Measurements from ENCODE around the gene AKNAD1. TPM values are rescaled to one million over a fixed set of nuclear protein-coding genes. Genes with fewer than 3 reads are reported as not detected.

AKNAD1 gene
- total RNA-seq, 2 donors from 2014 or later, result not detected

DNA sequence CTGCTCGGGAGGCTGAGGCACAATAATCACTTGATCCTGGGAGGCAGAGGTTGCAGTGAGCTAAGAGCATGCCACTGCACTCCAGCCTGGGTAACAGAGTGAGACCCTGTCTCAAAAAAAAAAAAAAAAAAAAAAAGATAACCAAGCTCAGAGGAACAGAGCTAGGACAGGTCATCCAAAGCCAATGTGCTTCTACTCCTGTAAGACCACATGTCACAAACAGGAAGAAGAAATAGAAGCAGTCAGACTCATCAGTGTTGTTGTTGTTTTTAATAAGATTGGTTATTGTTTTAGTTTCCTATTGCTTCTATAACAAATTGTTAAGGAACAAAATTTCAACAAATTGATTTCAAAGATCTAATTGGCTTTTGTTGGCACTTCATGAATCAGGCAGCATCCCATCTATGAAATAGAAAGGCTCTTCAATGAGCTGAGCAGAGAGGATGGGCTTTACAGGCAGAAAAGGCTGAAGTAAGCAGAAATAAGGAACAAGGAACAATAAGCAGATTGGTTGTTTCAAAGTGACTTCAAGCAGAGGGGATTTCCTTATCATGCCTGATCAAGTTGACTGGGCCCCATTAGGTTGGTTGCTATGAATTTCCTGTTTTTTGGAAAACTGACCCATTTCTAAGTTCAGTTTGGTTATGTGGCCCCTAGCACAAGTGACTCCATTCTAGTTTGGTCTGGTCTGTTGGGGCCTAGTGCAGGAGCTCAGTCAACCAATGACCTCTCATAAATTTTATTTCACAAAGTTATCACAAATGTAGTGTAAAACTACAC lies 6.0 kb upstream of the AKNAD1 start:
- Histone ChIP-seq H3K4me3 (no peak overlapping the region), H3K36me3 (no peaks in the 10 kb centered on the region), H3K27me3 (replicated peaks; ENCODE audit: insufficient read depth) (no peaks in the 10 kb centered on the region), H3K4me1 (ENCODE audit: control insufficient read depth in 1 of 2, low read depth in 2 of 2) (no peaks in the 10 kb centered on the region), H3K27ac (no peak overlapping the region), H3K9me3 (no peaks in the 10 kb centered on the region)
- DNase-seq (ENCODE audit: low spot score) (no peak), ATAC-seq (ENCODE audit: insufficient number of reproducible peaks, low FRiP score, low read depth) (no peak)
- TF ChIP-seq CTCF (IDR thresholded peaks at IDR 0.05), result no peak

- no peak for TF ChIP-seq CTCF (IDR thresholded peaks at IDR 0.05)
- no peaks in the 10 kb centered on the region for H3K9me3 ChIP-seq
- ATAC-seq (ENCODE audit: insufficient number of reproducible peaks, low FRiP score, low read depth), result no peak
- no peaks in the 10 kb centered on the region for H3K27me3 ChIP-seq (replicated peaks; ENCODE audit: insufficient read depth)
- no peaks in the 10 kb centered on the region for H3K36me3 ChIP-seq
- H3K4me1 ChIP-seq (ENCODE audit: control insufficient read depth in 1 of 2, low read depth in 2 of 2), result no peaks in the 10 kb centered on the region
- DNase-seq (ENCODE audit: low spot score), result no peak
- no peak overlapping the region for H3K27ac ChIP-seq
- H3K4me3 ChIP-seq, result no peak overlapping the region
These were observed 5.2 kb upstream of the AKNAD1 start for GRCh38 chr1:108862017-108862610.

DNA sequence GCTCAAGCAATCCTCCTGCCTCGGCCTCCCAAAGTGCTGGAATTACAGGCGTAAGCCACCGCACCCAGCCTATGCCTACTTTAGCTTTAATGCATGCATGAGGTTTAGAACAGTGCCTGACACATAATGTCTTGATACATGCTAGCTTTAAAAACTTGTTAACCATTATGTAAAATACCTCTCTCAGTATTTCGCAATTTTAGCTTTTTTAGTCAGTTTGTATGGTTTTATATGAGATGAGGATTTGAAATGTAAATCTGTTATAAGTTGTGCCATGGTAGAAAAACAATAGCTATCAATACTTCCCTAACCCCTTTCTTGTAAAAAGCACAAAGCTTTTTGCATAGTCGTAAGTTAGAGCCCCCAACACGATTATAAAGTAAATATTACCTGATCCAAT lies 4.7 kb upstream of the AKNAD1 start:
- TF ChIP-seq CTCF (IDR thresholded peaks at IDR 0.05), result no peak
- H3K4me3 ChIP-seq, result no peak overlapping the region
- H3K27me3 ChIP-seq (replicated peaks; ENCODE audit: insufficient read depth), result no peaks in the 10 kb centered on the region
- H3K36me3 ChIP-seq, result no peaks in the 10 kb centered on the region
- no peaks in the 10 kb centered on the region for H3K9me3 ChIP-seq
- DNase-seq (ENCODE audit: low spot score) (no peak), ATAC-seq (ENCODE audit: insufficient number of reproducible peaks, low FRiP score, low read depth) (no peak)
- H3K4me1 ChIP-seq (ENCODE audit: control insufficient read depth in 1 of 2, low read depth in 2 of 2), result no peaks in the 10 kb centered on the region
- no peak overlapping the region for H3K27ac ChIP-seq

DNA sequence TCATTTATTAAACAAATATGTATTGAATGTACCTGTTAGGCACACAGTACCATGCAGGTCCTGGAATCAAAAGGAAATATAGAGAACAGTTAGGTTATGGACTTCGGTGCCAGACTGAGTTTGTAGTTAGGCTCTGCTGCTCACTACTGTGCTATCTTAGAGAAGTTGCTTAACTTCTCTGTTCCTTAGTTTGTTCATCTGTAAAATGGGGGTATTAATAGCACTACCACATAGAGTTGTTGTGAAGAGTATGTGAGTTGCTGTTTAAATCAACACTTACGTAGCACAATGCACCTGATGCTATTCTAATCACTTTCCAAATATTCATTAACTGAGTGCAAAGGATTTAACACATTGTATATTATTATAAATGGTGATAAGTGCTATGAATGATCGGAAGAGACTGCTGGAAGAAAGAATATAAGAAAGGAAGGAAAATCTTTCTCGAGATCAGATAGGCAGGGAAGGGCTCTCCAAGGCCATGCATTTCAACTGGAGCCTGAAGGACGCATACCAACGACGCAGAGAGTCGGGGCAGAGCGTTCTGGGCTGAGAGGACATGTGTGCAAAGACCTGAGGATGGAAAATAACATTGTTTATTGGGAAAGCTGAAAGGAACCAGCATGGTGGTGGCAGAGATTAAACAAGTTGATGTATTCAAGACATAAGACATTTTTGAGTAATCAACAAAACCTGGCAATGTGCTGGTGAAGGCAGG lies 3.5 kb upstream of the AKNAD1 start:
- TF ChIP-seq CTCF (IDR thresholded peaks at IDR 0.05), result no peak
- H3K27me3 ChIP-seq (replicated peaks; ENCODE audit: insufficient read depth), result no peaks in the 10 kb centered on the region
- no peak overlapping the region for H3K27ac ChIP-seq
- ATAC-seq (ENCODE audit: insufficient number of reproducible peaks, low FRiP score, low read depth) (no peak), DNase-seq (ENCODE audit: low spot score) (no peak)
- H3K9me3 ChIP-seq, result no peaks in the 10 kb centered on the region
- H3K36me3 ChIP-seq, result no peaks in the 10 kb centered on the region
- no peak overlapping the region for H3K4me3 ChIP-seq
- H3K4me1 ChIP-seq (ENCODE audit: control insufficient read depth in 1 of 2, low read depth in 2 of 2), result no peaks in the 10 kb centered on the region

DNA sequence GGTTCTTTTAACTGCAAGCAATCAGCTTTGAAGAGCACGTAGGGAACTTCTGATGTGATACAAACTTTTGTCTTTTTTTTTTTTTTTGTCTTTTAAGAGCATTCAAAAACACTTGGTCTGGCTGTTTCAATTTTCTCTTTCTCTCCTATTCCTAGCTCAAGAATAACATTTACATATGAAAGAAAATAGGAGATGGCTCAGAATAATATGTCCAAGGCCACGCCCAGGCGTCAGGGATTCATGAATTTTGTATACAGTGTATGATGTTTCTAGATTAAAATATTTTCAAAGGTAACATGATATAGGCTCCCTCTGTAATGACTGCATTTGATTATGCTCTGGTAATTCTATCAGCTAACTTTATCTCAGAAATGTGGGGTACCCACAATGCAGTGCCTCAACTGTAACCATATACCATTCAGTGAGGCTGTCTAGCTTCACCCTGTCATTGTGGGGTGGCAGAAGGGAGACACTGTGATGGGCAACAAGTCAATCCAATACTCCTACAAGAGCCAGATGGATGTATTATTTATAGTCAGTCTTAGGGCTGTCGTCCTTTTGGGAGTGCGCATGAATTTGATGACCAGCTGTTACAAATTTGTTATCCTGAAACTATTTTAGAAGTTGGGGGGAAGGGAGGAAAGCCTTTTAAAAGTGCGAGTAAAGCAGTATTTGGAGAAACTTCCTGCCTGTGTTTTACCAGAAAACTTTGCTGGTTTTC lies 1.5 kb upstream of the AKNAD1 start:
- Histone ChIP-seq H3K4me3 (no peak overlapping the region), H3K27me3 (replicated peaks; ENCODE audit: insufficient read depth) (no peaks in the 10 kb centered on the region), H3K9me3 (no peaks in the 10 kb centered on the region), H3K36me3 (no peaks in the 10 kb centered on the region), H3K27ac (no peak overlapping the region), H3K4me1 (ENCODE audit: control insufficient read depth in 1 of 2, low read depth in 2 of 2) (no peaks in the 10 kb centered on the region)
- no peak for ATAC-seq (ENCODE audit: insufficient number of reproducible peaks, low FRiP score, low read depth)
- no peak for TF ChIP-seq CTCF (IDR thresholded peaks at IDR 0.05)
- no peak for DNase-seq (ENCODE audit: low spot score)
